Measurements from ENCODE around the gene LRRC10B. TPM values are rescaled to one million over a fixed set of nuclear protein-coding genes. Genes with fewer than 3 reads are reported as not detected.
A peak's percentile ranks its signal among the peaks of the same experiment; 100 is the strongest.
"Not testable (repeated sequence)": the region's sequence is repeated elsewhere in the genome, so short reads cannot be mapped to it uniquely, and the experiment has no call there.

Gene LRRC10B
- not detected for total RNA-seq
- not detected for polyA plus RNA-seq
- total RNA-seq, result 0 to 0.09 (median 0) reads per million in 6 experiments

GRCh38 chr11:61507962-61508861, at the start of gene LRRC10B:
TSS of gene LRRC10B (plus strand) at chr11:61508749. CDS start at chr11:61508999, 250 bp downstream.
- H3K4me3 Mint-ChIP-seq, result peak within 1 kb of the TSS in 9 of 10 donors; percentile 41 to 85 (median 76)
- peaks cover 27 to 69% (median 39%) of the 10 kb centered on the region in 5 donors for H3K27me3 Mint-ChIP-seq
- POLR2A ChIA-PET, result no interaction called here
- DNase-seq (peak in 2 of 10 donors; percentile 4 to 5), ATAC-seq (peak; percentile 21 to 34)
- peaks cover 0 to 2% (median 0%) of the 10 kb centered on the region in 9 donors for H3K9me3 Mint-ChIP-seq
- peak within 1 kb of the TSS in 1 of 10 donors; percentile 60 for H3K27ac Mint-ChIP-seq
- no peaks in the 10 kb centered on the region for H3K36me3 Mint-ChIP-seq
- H3K4me1 Mint-ChIP-seq, result peaks cover 4 to 10% (median 8%) of the 10 kb centered on the region in 4 donors

GRCh38 chr11:61460474-61460881, 48.1 kb upstream of the LRRC10B start:
- POLR2A ChIA-PET, result no interaction called here
- Mint-ChIP-seq H3K27me3 (no peaks in the 10 kb centered on the region), H3K36me3 (peaks cover 0 to 28% (median 19%) of the 10 kb centered on the region in 3 donors), H3K27ac (no peak overlapping the region), H3K9me3 (no peaks in the 10 kb centered on the region), H3K4me3 (no peak overlapping the region), H3K4me1 (peaks cover 0 to 13% (median 6%) of the 10 kb centered on the region in 4 donors)
- ATAC-seq (no peak), DNase-seq (no peak)

DNA sequence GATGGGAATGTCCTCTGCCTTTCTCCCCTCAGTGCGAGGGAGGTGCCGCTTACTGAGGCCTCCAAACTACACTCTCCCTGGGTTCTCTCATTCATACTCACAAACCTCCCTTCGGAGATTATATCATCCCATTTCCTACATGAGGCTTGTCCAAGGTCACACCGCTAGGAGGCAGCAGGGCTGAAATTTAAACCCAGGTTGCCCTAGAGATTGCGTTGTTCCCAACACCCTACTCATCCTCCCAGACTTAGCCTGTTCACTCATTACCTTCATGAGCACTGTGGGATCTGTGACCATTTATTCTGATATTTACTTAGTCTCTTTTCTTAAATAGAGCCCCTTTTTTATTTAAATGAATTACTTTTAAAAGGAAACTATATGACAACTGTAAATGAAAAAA, 47.6 kb upstream of the LRRC10B start:
- Mint-ChIP-seq H3K4me1 (peaks cover 0 to 10% (median 5%) of the 10 kb centered on the region in 4 donors), H3K9me3 (no peaks in the 10 kb centered on the region), H3K27ac (peak overlapping the region in 1 of 10 donors; percentile 18), H3K4me3 (no peak overlapping the region), H3K36me3 (peaks cover 0 to 24% (median 16%) of the 10 kb centered on the region in 3 donors), H3K27me3 (no peaks in the 10 kb centered on the region)
- DNase-seq (no peak), ATAC-seq (no peak)
- POLR2A ChIA-PET, result no interaction called here

- H3K27me3 Mint-ChIP-seq, result not testable (repeated sequence)
These were observed 40.9 kb upstream of the LRRC10B start for GRCh38 chr11:61467602-61468001.

DNA sequence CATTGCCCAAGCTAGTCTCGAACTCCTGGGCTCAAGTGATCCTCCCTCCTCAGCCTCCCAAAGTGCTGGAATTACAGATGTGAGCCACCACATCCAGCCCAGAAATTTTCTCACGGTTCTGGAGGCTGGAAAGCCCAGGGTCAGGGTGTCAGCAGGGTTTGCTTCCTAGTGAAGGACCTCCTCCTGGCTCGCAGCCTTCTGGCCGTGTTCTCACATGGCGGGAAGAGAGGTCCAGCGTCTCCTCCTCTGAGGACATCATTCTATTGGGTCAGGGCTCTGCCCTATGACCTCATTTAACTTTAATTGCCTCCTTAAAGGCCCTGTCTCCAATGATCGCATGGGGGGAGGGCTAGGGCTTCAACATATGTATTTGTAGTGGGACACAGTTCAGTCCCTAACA, 40.5 kb upstream of the LRRC10B start:
- ATAC-seq (no peak), DNase-seq (no peak)
- POLR2A ChIA-PET, result no interaction called here
- no peaks in the 10 kb centered on the region for H3K9me3 Mint-ChIP-seq
- no peak overlapping the region for H3K4me3 Mint-ChIP-seq
- peak overlapping the region in 2 of 10 donors; percentile 34 to 43 for H3K27ac Mint-ChIP-seq
- H3K36me3 Mint-ChIP-seq, result peaks cover 0 to 52% (median 18%) of the 10 kb centered on the region in 3 donors
- H3K27me3 Mint-ChIP-seq, result no peaks in the 10 kb centered on the region
- peaks cover 0 to 2% (median 0%) of the 10 kb centered on the region in 4 donors for H3K4me1 Mint-ChIP-seq

More at GRCh38 chr11:61467602-61468001, 40.9 kb upstream of the LRRC10B start:
- DNase-seq, H3K4me3 Mint-ChIP-seq, ATAC-seq, POLR2A ChIA-PET, H3K4me1 Mint-ChIP-seq, H3K9me3 Mint-ChIP-seq: not testable (repeated sequence)
- Mint-ChIP-seq H3K36me3 (peaks cover 0 to 48% (median 17%) of the 10 kb centered on the region in 3 donors), H3K27ac (peak overlapping the region in 3 of 10 donors; percentile 43 to 65 (median 55))

DNA sequence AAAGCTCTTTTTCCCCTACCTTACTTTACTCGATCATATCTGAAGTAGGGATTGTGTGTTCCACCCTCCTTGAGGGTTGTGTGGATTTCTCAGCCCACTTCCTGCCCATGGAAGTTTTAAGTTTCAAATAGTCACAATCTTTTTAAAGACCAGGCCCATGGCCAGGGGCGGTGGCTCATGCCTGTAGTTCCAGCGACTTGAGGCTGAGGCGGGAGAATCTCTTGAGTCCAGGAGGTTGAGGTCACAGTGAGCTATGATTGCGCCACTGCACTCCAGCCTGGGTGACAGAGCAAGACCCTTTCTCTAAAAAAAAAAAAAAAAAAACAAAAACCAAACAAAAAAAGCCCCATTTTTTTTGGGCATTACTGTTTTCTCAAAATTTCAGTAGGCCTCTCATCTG, 36.3 kb upstream of the LRRC10B start:
- no peak for DNase-seq
- POLR2A ChIA-PET, result interaction anchor here (0.6 kb wide), 1 partner anchor 128 kb away, joined by 10 read pairs; no protein-coding TSS in a partner anchor
- Mint-ChIP-seq H3K27ac (peak overlapping the region in 3 of 10 donors; percentile 35 to 53 (median 47)), H3K27me3 (no peaks in the 10 kb centered on the region), H3K4me1 (peaks cover 0 to 2% (median 0%) of the 10 kb centered on the region in 4 donors), H3K36me3 (peaks cover 0 to 55% (median 16%) of the 10 kb centered on the region in 3 donors), H3K4me3 (no peak overlapping the region), H3K9me3 (no peaks in the 10 kb centered on the region)
- ATAC-seq, result no peak

DNA sequence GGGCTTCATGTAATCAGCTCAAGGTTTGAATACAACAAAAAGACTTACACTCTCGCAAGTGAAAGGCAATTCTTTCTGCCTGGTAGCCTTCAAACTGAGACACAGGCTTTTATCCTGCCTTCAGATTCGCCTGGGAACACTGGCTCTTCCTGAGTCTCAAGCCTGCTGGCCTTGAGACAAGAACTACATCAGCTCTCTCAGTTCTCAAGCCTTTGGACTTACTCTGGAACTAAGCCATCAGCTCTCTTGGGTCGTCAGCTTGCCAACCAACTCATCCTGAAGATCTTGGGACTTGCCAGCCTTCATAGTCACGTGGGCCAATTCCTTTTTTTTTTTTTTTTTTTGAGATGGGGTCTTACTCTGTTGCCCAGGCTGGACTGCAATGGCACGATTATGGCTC, 35.7 kb upstream of the LRRC10B start:
- DNase-seq (no peak), ATAC-seq (no peak)
- Mint-ChIP-seq H3K27me3 (no peaks in the 10 kb centered on the region), H3K4me3 (no peak overlapping the region), H3K9me3 (no peaks in the 10 kb centered on the region), H3K36me3 (peaks cover 0 to 49% (median 14%) of the 10 kb centered on the region in 3 donors), H3K27ac (peak overlapping the region in 5 of 10 donors; percentile 11 to 65 (median 35)), H3K4me1 (peaks cover 1 to 3% (median 2%) of the 10 kb centered on the region in 4 donors)
- POLR2A ChIA-PET, result interaction anchor here (0.6 kb wide), 1 partner anchor 128 kb away, joined by 10 read pairs; no protein-coding TSS in a partner anchor

DNA sequence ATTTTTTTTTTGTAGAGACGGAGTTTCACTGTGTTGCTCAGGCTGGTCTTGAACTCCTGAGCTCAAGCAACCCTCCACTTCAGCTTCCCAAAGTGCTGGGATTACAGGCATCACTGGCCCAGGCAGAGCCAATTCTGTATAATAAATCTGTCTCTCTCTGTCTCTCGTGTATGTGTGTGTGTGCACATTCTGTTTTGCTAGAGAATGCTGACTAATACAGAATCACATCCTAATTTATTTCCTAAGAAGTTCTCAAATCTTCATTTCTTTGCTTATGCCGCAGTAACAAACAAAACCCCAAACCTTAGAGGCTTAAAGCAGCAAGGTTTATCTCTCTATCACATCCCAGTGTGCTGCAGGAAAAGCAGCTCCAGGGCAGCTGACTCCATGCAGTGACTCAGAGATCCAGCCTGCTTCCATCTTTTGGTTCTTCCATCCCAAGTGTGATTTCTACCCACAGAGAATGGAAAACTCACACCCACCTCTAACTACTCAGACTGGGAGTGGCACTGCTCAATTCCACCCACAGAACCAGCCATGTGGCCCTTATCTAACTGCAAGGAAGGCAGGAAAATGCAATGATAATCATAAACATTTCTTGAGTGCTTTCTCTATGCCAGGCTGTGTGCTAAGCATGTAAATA, 35.1 kb upstream of the LRRC10B start:
- H3K36me3 Mint-ChIP-seq, result peaks cover 0 to 43% (median 11%) of the 10 kb centered on the region in 3 donors
- DNase-seq (no peak), ATAC-seq (no peak)
- POLR2A ChIA-PET, result no interaction called here
- H3K4me1 Mint-ChIP-seq, result peaks cover 6 to 7% (median 7%) of the 10 kb centered on the region in 4 donors
- no peaks in the 10 kb centered on the region for H3K9me3 Mint-ChIP-seq
- H3K27ac Mint-ChIP-seq, result peak overlapping the region in 3 of 10 donors; percentile 8 to 42 (median 8)
- no peak overlapping the region for H3K4me3 Mint-ChIP-seq
- no peaks in the 10 kb centered on the region for H3K27me3 Mint-ChIP-seq

- Mint-ChIP-seq H3K9me3 (no peaks in the 10 kb centered on the region), H3K4me3 (no peak overlapping the region), H3K4me1 (peaks cover 6 to 7% (median 7%) of the 10 kb centered on the region in 4 donors), H3K36me3 (peaks cover 0 to 38% (median 11%) of the 10 kb centered on the region in 3 donors), H3K27me3 (no peaks in the 10 kb centered on the region), H3K27ac (peak overlapping the region in 2 of 10 donors; percentile 3 to 42)
- no peak for DNase-seq
- no peak for ATAC-seq
- POLR2A ChIA-PET, result no interaction called here
These were observed 34.4 kb upstream of the LRRC10B start for GRCh38 chr11:61474013-61474643.

DNA sequence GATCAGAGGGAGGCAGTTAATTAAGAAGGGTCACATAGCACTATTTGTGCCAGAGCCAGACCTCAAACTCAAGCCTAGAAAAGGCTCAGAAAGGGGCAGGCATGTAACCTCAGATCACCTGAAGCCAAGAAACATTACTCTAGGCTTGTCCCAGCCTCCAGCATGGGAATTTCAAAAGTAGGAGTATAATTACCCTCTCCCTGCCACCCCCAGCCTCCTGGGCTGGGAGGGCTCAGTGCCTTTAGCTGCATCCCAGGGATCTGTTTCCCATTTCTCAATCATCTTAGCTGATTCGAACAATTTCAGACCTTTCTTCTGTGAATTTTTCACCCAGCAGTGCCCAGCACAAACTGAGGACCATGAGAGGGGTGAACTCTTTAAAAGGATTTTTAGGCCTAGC, 33.1 kb upstream of the LRRC10B start:
- peaks cover 0 to 31% (median 11%) of the 10 kb centered on the region in 3 donors for H3K36me3 Mint-ChIP-seq
- H3K27ac Mint-ChIP-seq, result no peak overlapping the region
- DNase-seq (no peak), ATAC-seq (no peak)
- H3K4me1 Mint-ChIP-seq, result peaks cover 6 to 8% (median 7%) of the 10 kb centered on the region in 4 donors
- H3K27me3 Mint-ChIP-seq, result no peaks in the 10 kb centered on the region
- H3K4me3 Mint-ChIP-seq, result no peak overlapping the region
- no peaks in the 10 kb centered on the region for H3K9me3 Mint-ChIP-seq
- POLR2A ChIA-PET, result no interaction called here

- no peaks in the 10 kb centered on the region for H3K9me3 Mint-ChIP-seq
- DNase-seq, result no peak
These were observed 32.2 kb upstream of the LRRC10B start for GRCh38 chr11:61476371-61476770.

DNA sequence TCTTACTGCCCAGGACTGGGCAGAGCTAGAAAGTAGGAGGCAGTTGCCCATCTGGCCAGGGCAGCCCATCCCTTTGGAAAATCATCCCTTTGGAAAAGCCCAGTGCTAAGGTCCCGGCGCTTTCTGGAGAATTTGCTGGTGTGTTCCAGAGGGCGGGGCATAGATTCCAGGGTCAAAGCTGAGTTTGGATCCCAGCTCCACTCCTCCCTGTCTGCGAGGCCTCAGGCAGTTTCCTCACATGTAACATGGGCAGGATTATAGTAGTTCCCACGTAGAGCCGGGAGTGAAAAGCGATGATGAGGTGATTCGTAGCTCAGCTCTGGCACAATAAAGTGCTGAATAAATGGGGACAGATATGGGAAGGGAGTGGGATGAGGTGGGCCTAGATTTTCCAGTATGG, 31.4 kb upstream of the LRRC10B start:
- Mint-ChIP-seq H3K27ac (no peak overlapping the region), H3K27me3 (peaks cover 0 to 4% (median 0%) of the 10 kb centered on the region in 5 donors), H3K36me3 (peaks cover 0 to 19% (median 4%) of the 10 kb centered on the region in 3 donors), H3K9me3 (no peaks in the 10 kb centered on the region), H3K4me1 (peaks cover 6 to 13% (median 9%) of the 10 kb centered on the region in 4 donors), H3K4me3 (no peak overlapping the region)
- POLR2A ChIA-PET, result interaction anchor here (0.7 kb wide), 1 partner anchor 161 kb away, joined by 3 read pairs; no protein-coding TSS in a partner anchor
- DNase-seq (no peak), ATAC-seq (no peak)

More at GRCh38 chr11:61476371-61476770, 32.2 kb upstream of the LRRC10B start:
- ATAC-seq, result no peak
- Mint-ChIP-seq H3K27me3 (no peaks in the 10 kb centered on the region), H3K36me3 (peaks cover 0 to 22% (median 4%) of the 10 kb centered on the region in 3 donors), H3K4me3 (no peak overlapping the region), H3K4me1 (peaks cover 6 to 13% (median 7%) of the 10 kb centered on the region in 4 donors), H3K27ac (no peak overlapping the region)
- POLR2A ChIA-PET, result no interaction called here

All from naive thymus-derived CD8-positive, alpha-beta T cell (primary cell).